Measurements from ENCODE around the gene TCP11L1.
"Not testable (repeated sequence)": the region's sequence is repeated elsewhere in the genome, so short reads cannot be mapped to it uniquely, and the experiment has no call there.

DNA sequence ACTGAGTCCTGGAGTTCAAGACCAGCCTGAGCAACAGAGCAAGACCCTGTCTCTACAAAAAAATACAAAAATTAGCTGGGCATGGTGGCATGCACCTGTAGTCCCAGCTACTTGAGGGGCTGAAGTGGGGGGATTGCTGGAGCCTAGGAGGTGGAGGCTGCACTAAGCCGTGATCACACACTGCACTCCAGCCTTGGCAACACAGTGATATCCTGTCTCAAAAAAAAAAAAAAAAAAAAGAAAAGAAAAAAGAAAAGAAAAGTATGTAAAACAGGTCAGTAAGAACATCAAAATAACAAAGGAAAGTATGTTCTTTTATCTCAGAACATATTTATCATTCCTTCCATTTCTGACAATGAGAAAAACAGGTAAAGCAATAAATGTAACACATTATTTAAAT is 83.3 kb downstream of the TCP11L1 start:
- not testable (repeated sequence) for TF ChIP-seq CTCF (IDR thresholded peaks at IDR 0.05); POLR2A (IDR thresholded peaks at IDR 0.05; ENCODE audit: low read depth); EP300 (IDR thresholded peaks at IDR 0.05)
